HG03103 (cell line): Measurements from ENCODE around the gene SLC37A1.

Experiments
- ATAC-seq: cut with Tn5 transposase; IDR thresholded peaks from one replicate; pipeline ENCODE4 v1.9.1; 2021; ENCODE audit warnings: low read depth; ENCODE audit not compliant: unreplicated experiment

SLC37A1 gene

GRCh38 chr21:42570362-42570761 lies 56.7 kb downstream of the SLC37A1 start:
- ATAC-seq = no peak

GRCh38 chr21:42570841-42571387 lies 57.3 kb downstream of the SLC37A1 start:
- no peak for ATAC-seq

GRCh38 chr21:42571391-42572150 lies 57.9 kb downstream of the SLC37A1 start:
- ATAC-seq = no peak

GRCh38 chr21:42572906-42573495 lies 59.3 kb downstream of the SLC37A1 start:
- ATAC-seq = no peak

- ATAC-seq = no peak
Measured at GRCh38 chr21:42574234-42575027, 60.8 kb downstream of the SLC37A1 start.

GRCh38 chr21:42575111-42575510 lies 61.5 kb downstream of the SLC37A1 start:
- no peak for ATAC-seq

- ATAC-seq = no peak
Measured at GRCh38 chr21:42576639-42577038, 63.0 kb downstream of the SLC37A1 start.

DNA sequence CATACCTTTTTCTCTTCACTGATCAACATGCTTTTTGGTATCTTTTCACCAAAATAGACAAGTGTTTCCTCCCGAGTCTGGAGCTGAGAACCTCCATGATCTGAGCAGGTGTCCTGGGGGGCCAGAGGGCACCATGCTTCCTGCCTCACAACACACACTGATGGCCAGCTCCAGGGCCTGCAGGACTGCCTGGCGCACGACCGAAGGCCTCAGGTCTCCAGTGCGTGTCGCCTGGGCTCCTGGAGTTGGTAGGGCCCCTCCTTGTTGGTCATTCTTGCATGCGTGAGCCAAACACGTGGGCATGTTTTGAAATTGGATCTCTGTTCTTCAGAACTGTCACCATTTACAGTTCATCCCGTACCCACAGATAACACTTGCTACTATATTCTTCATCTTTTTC lies 64.4 kb downstream of the SLC37A1 start:
- ATAC-seq = no peak

GRCh38 chr21:42578761-42579415 lies 65.2 kb downstream of the SLC37A1 start:
- no peak for ATAC-seq

DNA sequence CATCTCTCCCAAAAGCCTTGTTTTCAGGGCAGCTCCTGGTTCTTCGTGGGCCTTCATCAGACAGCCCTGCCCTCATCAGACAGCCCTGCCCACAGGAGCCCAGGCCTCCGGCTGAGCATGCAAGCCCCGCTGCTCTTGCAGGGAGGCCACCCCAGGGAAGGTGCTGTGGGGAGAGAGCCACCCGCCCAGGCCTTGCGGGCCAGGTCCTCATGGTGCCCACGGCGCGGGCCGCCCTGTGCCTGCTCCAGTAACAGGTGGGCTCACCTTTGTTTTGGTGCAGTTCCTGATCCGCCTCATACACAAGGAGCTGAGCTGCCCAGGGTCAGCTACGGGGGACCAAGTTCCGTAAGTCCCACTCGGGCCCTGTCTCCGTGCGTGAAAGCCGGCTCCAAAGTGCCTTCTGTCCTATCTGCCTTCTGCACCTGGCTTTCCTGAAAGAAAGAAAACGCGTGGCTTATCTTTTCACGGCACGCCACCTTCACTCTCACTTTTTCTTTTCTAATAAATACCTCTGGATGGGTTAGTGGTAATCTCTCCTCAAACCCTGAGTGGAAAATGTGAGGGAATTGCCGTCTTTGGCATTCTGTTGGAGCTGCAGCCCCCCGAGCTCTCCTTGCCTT lies 65.9 kb downstream of the SLC37A1 start:
- no peak for ATAC-seq

DNA sequence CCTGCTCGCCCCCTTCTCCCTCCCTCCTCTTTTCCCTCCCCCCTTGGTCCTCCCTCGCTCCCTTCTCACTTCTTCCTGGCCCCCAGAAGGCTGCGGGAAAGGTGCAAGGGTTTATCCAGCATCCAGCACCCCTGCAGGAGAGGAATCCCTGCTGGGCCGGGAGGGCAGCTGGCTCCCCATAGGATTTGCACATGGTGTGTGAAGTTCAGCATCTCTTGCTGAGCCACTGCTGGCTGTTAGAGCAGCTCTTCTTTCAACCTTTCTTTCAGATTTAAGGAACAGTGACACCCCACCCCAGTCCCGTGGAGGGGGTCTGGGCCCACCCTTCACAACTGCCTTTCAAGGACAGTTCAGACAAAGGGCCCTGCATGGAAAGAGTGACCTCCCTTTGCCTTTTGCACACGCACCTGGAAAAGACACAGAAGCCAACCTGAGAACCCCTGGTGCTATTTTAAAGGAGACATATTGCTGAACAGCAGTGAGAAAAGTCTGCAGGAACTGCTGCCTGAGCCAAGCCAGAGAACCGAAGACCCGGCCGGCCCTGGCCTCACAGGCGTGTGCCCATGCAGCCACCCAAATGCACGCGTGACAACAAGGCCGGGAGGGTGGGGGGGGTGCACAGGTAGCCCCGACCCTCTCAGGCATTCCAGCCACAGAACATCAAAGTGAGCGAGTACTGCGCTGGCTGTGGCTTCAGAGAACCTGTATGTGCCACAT lies 66.6 kb downstream of the SLC37A1 start:
- ATAC-seq = no peak

GRCh38 chr21:42580793-42581321 lies 67.2 kb downstream of the SLC37A1 start:
- no peak for ATAC-seq

GRCh38 chr21:42581336-42581992 lies 67.8 kb downstream of the SLC37A1 start:
- ATAC-seq = no peak

- ATAC-seq = no peak
Measured at GRCh38 chr21:42581993-42582786, 68.5 kb downstream of the SLC37A1 start.

DNA sequence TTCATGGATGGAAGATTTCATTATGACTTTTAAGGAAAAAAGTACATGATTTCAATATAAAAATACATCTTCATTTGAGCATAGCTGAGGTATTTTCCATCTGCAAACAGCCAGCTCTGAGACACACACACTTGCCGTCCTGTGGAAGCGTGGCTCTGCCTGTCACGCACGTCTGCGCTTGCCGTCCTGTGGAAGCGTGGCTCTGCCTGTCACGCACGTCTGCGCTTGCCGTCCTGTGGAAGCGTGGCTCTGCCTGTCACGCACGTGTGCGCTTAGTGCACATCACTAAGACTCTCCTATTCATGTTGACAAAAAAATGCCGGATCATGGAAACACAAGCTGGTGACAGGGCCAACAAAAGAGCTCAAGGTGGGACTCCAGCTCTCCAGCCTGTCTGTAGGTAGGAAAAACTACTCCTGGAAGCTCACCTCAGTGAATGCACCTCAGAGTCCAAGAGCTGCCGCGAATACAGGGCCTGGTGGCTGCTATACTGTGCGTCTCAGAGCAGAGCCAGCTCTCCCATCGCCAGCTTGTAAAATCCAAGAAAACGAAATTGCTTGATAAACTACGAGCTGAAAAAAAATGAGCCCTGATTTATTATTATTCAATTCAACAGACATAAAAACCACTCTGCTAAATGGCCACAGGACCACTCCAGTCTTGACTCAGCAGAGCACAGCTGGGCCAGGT lies 69.3 kb downstream of the SLC37A1 start:
- no peak for ATAC-seq

- ATAC-seq = no peak
Measured at GRCh38 chr21:42583477-42584295, 70.0 kb downstream of the SLC37A1 start.

- no peak for ATAC-seq
Measured at GRCh38 chr21:42584296-42584641, 70.6 kb downstream of the SLC37A1 start.
